GM21576 (cell line): Measurements from ENCODE around the gene USB1.

Experiments used
- ATAC-seq: cut with Tn5 transposase; IDR thresholded peaks from one replicate; pipeline ENCODE4 v1.9.1; 2021; ENCODE audit warnings: mild to moderate bottlenecking, moderate library complexity; ENCODE audit not compliant: unreplicated experiment

Gene USB1

DNA sequence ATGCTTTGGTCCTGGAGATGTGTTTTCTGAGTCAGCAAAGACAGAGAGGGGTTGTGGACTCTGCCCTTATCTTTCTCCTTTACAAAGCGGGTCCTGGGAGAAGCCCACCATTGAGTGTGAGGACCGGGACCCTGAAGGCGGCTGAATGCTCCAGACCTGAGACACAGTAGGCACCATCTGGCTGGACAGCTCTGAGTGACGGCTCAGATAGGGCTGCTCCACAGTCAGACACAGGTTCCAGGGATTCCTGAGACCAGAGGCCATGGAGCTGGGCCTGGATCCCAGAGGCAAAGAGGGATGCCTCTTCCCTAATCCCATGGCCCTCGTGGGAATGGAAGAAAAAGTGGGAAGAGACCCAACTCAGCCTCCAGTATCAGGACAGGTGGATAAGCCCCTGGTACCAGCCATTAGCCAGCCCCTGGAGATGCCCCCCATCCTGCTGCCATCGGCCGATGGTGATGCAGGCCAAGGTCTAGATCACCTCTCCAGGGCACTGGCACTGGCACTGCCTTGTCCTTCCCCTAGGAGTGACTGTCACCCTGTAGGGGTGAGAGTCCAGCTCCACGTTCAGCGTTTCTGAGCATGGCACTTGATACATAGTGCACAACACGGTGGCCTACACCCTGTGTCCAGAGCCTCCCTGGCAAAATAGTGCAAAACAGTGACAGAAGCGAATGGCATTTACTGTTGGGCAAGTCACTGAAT, 29.1 kb downstream of the USB1 start:
- no peak for ATAC-seq

DNA sequence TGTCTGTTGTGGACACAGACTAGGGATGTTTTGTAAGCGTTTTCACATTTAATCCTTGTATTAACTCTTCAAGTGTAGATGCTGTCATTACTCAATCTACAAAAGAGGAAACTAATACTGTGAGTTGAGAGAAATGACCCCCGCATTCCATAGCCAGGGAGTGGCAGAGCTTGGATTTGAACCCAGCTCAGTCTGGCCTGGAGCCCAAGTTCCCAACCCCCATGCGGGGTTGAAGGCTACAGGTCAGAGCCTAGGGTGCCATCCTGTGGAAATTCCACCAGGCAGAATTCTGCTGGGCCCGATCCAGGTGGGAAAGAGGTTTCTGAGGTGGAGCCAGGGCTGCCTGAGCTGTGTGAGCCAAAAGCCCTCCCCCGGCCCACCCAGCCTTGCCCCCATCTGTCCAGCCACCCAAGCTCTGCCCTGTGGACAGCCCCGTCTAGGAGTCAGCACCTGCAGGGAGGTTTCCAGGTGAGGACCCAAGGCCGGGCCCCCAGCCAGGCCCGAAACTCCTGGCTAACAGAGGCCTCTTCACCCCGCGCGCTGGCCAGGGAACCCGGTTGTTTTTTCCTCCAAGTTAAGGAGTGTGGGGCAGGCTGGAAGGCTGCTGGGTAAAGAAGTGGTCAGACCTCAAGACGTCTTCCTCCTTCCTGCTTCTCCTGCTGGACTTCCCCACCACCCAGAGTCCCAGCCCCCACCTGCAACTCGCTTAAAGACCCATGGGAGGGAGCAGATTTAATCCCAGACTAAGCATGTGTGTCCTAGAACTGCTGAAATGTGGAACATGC, 30.0 kb downstream of the USB1 start:
- ATAC-seq, result no peak

DNA sequence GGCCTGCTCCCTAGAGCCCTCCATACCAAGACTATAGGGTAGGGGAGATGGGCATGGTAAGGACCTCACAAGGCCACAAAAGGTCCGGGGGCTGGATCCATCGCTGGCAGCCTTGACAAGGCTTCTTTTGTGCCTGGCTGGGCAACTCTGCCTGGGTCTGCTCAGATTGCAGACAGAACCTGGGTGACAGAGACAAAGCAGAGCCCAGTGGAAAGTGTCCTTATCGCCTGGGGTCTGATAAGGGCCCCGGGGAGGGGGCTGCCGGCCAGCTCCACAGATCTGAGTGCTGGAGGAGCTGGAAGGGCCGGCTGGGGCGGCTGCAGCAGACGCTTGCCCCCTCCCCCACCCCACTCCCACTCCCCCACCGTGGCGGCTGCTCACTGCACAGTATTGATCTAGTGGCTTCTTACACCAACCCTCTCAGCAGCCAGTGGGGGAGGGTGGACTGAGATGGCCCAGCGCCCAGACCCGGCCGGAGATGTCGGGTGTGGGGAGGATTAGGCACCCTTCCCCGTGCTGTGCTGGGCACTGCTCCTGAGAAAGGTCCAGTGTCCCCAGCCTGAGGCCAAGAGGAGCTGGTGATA, 31.6 kb downstream of the USB1 start:
- no peak for ATAC-seq

DNA sequence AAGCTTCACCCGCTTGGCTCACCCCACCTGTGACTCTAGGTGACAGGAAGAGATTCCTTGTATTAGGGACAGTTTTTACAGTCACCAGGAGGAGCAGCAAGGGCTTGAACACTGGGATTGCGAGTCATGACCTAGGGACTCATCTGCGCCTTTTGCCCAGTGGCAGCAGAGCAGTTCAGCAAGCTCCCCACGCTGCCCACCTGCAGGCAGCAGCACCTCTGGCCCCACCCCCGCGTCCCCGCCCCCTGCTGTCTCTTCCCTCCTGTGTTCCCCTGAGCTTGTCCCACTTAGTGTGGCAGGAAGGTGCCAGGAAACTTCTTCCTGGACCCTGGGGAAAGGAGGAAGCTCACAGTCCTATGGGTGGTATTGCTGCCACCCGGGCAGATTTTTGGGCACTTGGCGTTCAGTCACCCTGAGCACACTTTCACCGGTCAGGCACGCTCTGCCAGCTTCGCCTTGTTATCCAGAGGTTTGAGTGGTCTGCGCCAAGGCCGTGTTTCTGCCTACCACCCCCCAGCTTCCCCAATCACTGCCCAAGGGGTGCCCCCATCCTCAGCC, 33.0 kb downstream of the USB1 start:
- no peak for ATAC-seq

DNA sequence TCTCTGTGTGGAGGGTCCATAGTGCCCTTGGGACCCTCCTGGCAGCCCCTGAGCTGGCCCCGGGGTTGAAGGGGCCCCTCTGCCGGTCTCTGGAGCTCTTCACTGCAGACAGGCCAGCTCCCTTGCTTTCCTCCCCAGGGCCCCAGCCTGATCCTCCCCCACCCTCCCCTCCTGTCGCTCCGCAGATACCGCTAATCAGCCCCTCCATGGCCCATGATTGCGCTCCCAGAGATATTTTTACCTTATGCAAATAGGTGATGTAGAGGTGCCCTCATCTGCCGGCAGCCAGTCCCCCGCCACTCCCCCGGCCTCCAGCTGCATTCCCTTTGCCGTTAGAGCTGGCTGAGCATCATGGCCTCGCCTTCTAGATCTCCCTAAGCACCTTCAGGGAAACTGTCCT, 33.6 kb downstream of the USB1 start:
- ATAC-seq, result no peak

DNA sequence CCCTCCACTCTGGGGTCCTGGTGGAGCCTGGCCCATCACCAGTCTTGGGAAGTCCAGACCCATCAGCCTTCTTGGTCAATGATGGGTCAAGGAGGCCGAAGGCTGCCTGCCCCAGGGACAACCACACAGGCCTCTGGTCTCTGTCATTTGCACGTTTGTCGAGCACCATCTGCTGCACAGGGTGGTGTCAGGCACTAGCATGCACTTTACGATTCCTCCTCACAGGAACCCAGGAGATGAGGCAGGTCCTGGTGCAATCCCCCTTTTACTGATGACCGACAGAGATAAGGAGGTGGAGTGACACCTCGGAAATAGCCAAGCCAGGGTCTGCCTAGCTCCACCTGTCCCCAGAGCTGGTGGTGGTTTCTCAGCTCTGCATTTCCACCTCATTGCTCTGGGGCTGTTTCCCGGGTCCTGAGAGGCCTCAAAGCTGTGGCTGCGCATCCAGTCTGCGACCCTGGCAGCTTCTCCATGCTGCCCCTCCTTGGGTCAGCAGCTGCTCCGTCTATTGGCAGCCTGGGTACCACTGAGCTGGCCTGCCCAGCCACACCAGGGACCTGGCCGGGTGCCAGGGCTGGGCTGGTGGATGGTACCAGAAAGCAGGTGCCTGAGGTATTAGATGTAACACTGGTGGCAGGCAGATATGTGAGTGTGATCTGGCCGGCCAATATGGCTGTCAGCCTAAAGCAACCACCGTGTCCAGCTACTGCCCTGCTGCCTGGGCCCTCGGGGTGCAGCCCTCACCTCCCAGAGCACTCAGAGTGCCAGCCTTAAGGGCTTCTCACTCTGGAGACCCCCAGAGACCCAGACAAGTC, 34.4 kb downstream of the USB1 start:
- no peak for ATAC-seq

DNA sequence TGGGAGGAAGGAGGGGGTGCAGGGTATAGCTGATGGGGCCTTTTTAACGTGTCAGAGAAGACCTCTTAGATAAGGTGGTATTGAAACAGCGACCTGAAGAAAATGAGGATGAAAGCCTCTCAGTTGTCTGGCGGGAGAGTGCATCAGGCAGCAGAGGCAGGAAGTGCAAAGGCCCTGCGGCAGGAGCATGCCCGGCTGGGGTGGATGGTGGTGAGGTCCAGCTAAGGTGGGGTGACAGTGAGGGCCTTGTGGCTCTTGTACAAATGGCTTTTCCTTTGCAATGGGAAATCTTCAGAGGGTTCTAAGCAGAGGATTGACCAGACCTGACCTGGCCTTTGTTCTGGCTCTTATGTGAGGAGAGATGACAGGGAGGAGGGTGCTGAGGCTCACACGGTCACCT, 35.7 kb downstream of the USB1 start:
- no peak for ATAC-seq

DNA sequence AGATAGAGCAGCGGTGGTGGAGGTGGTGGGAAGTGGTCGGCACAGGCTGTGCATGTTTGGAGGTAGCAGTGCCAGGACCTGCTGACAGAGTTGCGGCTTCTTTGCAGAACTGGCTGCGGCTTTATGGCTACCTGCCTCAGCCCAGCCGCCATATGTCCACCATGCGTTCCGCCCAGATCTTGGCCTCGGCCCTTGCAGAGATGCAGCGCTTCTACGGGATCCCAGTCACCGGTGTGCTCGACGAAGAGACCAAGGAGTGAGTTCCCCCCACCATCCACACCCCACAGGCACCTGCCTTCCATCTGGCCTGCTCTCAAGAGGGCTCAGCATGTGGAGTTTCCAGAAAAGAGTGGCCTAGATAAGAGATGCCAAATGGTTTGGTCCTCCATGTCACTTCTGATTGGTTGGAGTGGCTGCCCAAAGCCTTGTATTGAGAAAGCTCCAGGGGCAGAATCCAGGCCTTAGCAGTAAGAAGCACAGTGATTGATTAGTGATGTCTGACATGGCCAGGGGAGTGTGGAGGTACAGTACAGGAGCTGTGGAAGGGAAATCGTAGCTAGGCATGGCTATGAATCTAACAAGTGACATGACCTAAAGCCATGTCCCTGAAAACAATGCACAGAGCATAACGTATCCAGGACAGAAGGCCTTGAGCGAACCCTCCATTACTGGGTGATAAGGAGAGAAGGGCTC, 36.3 kb downstream of the USB1 start:
- no peak for ATAC-seq

DNA sequence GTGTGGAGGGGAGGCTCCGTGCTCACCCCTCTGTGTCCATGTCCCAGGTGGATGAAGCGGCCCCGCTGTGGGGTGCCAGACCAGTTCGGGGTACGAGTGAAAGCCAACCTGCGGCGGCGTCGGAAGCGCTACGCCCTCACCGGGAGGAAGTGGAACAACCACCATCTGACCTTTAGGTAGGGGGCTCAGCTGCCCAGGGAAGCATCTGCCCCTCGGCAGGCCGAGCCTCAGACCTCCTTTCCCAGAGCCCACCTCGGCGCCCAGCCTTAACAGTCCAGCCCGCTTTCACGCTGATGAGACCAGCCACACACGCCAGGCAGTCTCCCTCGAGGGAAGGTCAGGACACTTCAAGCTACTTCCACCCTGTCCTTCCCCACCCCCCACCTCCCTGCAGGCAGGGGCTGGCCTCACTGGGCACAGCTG, 37.0 kb downstream of the USB1 start:
- no peak for ATAC-seq

DNA sequence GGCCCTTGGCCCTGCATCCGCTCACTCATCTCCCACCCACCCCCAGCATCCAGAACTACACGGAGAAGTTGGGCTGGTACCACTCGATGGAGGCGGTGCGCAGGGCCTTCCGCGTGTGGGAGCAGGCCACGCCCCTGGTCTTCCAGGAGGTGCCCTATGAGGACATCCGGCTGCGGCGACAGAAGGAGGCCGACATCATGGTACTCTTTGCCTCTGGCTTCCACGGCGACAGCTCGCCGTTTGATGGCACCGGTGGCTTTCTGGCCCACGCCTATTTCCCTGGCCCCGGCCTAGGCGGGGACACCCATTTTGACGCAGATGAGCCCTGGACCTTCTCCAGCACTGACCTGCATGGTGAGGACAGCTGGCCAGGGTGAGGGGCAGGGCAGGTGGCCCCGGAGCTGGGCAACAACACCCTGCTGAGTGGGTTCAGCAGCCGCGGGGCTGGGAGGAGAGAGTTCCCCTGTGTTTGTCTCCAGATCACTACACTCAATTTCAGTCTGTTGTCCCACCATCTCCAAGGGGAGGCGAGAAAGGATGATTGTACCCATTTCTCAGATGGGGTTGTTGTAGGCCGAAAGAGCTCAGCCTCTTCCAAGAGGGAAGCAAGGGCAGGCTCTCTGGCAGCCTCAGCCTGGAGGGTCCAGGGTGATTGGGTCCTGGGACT, 38.8 kb downstream of the USB1 start:
- ATAC-seq, result no peak

DNA sequence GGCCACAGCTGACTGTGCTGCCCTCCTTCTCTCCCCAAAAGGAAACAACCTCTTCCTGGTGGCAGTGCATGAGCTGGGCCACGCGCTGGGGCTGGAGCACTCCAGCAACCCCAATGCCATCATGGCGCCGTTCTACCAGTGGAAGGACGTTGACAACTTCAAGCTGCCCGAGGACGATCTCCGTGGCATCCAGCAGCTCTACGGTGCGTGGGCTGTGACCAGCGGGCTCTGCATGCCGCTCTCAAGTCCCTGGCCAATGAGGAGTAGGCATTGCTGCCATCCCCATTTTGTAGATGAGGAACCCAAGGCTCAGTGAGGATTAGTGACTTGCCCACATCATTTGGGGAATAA, 39.3 kb downstream of the USB1 start:
- ATAC-seq, result no peak

DNA sequence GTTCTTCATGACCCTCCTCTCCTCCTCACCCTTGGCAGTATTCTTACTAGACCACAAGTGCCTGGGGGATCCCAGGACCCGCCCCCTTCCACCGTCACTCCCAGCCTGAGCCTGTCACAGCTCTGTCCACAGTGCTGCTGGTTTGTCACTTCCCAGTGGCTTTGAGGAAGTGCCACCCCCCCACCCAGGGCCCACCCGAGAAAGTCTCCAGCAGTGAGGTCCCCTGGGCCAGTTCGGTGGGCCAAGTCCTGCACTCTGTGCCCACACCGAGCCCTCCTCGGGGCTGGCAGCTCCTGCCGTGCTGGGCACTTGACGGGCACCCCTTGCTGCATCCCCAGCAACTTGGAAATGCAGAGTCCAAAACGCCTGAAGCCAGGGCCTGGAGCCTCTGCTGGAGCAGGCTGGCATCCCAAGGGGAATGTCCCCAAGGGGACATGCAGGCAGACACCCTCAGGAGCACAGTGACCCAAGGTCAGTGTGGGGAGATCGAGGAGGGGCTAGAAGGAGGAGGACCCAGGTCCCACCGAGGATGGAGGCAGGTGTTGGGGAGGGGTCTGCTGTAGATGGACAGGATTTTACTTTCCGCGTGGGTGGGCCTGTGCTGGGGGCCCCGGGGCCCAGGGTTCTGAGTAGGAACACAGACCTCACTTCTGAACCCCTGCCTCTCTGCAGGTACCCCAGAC, 39.9 kb downstream of the USB1 start:
- ATAC-seq, result no peak

DNA sequence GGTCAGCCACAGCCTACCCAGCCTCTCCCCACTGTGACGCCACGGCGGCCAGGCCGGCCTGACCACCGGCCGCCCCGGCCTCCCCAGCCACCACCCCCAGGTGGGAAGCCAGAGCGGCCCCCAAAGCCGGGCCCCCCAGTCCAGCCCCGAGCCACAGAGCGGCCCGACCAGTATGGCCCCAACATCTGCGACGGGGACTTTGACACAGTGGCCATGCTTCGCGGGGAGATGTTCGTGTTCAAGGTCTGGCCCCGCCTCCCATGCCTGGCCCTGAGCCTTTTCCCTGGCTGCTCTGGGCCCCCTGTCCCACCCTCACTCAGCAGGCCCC, 40.4 kb downstream of the USB1 start:
- ATAC-seq, result no peak

DNA sequence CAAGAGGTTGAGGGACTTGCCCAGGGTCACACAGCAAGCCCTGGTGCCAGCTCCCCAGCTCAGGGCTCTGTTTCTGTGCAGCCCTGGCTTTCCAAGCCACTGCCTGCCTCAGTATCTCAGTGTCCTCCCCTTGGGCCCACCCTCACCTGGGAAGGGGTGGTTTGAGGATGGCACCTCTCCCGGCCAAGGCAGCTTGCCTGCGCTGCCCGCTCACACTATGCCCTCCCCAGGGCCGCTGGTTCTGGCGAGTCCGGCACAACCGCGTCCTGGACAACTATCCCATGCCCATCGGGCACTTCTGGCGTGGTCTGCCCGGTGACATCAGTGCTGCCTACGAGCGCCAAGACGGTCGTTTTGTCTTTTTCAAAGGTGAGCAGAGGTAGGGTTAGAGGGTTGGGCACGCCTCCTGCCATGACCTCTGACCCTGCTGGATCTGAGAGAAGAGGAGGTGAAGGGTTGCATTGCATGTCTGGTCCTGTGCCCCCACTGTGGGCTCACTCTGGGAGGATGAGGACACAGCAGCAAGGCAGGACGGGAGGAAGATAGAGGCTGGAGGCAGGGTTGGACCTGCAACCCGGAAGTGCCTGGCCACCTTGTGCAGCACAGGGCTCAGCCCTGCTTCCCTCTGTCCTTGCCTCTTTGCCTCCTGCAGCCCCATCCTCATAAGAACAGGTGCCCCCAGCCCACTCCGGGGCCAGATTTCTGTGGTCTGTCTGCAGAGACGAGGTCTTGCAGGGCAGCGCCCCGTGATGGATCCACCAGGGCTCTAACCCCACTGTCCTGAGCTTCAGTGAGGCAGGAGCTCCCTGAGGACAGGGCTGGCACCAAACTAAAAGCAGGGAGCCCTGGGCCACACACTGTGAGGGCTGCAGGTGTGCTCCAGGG, 41.0 kb downstream of the USB1 start:
- no peak for ATAC-seq

DNA sequence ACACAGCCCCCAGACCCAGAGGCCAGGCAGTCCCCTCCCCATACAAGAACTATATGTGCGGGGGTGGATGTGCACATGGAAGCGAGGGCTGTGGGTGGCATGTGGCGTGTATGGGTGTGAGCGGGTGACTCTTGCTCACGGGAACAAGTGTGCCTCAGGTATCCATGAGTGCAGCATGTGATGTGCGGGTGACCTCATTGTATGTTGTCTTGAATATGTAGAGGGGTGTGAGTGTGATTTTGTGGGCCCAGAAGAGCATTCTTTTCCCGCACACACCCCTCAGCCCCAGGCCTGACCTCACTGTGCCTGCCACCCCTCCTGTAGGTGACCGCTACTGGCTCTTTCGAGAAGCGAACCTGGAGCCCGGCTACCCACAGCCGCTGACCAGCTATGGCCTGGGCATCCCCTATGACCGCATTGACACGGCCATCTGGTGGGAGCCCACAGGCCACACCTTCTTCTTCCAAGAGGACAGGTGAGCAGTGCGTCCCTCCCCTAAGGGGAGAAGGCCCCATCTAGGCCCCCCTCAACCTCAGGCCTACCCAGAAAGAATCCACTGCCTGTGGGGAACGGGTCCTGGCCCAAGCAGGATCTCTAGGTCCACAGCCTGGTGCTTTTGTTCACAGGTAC, 41.8 kb downstream of the USB1 start:
- no peak for ATAC-seq

DNA sequence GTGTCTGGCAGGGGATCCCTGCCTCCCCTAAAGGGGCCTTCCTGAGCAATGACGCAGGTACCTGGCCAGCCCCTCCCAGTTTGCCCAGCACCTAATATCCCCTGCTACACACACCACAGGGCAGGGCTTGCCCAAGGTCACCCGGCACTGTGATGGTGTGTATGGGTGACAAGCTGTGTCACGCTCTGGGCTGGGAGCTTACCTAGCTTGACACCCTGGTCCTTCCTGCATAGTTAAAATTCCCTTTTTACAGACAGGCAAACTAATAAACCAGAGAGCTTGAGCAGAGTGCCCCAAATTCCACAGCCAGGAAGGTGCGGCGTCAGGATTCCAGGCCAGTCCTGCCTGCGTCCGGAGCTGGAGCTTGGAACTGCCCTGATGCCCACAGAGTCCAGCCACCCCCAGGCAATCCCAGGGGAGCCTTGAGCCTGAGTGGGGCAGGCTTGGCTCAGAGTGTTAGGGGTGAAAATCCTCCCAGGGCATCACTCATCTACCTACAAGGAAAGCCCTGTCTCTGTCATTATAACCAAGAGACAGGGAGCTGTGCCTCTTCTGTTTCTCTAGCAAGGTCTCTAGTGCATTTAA, 42.5 kb downstream of the USB1 start:
- ATAC-seq, result no peak

DNA sequence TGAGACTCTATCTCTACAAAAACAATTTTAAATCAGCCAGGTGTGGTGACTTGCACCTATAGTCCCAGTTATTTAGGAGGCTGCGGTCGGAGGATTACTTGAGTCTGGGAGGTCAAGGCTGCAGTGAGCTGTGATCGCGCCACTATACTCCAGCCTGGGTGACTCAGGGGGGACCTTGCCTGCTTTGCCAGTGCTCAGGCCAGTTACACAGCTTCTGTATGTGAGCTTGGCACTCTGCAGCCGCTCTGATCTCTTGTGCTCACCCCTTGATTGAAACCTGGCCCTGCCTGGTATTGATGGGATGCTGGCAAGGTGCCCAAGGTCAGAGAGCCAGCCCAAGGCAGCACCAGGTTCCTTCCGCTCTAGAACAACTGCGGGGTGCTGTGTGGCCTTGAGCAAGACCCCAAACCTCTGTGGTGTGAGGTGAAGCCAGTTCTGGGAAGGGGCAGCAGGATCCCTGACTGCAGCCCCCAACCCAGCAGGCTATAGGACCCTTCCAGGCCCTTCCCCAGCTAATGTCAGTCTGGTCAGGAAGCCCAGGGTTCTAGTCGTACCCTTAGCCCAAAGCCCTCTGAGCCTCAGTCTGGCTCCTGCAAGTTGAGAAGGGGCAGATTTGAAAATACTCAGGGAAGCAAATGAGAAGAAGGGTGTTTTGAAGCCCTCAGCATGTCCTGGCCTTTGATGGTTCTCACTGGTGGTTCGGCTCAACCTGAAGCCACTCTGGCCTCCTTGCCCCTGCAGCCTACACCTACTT, 43.2 kb downstream of the USB1 start:
- ATAC-seq, result no peak
